Activated CD4-positive, alpha-beta T cell treated with anti-CD3 and anti-CD28 coated beads, Interleukin-2, amount 50 U/mL, for 24 hours (primary cell): Measurements from ENCODE around the gene SCARF2.

Experiments
- DNase-seq, 2 donors: peaks; one replicate each; pipeline ENCODE4 v3.0.0-alpha.2; 2020; ENCODE audit warnings: low read depth in 1 of 2, low spot score in 1 of 2

The SCARF2 gene

DNA sequence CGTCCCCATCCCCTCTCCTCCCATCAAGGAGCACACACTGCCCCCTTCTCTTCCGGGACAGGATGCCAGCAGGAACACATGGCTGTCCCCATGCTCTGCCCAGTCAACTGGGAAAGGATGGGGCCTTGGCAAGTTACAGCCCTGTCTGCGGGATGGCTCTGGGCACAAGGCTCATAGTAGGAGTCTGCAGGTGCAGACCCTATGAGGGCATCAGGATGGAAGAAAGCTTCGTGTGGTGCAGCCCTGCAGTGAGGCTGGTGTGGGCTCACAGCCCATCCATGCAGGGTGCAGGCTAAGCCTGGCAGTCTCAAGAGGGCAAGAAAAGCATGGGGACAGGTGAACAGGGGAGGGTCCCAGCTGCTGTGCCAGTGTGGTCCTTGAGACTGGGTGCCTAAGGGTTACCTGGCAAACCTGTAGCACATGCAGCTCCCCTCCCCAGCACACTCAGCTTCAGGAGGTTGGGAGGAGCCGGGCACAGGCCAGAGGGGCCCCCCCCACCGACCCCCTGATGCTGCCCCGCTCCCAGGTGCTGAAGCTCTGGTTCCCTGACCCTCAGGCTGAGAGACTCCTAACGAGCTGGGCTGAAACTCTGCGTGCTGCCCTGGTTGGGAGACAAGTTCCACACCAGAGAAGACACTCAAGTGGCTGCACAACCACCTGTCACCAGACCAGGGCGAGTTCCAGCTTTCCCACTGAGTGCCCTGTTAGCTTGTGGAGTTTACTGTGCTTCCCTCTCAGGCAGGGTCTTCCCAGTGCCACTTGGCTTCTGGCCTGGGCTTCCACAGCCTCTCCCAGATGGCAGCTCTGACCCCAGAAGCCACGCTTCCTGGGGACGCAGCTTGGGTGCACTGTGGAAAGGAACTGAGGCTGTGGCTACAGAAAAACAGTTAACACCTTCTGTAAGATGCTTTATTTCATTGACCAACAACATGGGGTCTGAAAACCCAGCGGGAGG is 3.3 kb upstream of the SCARF2 start:
- DNase-seq, result no peak

- no peak for DNase-seq
These were observed 2.4 kb upstream of the SCARF2 start for GRCh38 chr22:20439928-20440575.

DNA sequence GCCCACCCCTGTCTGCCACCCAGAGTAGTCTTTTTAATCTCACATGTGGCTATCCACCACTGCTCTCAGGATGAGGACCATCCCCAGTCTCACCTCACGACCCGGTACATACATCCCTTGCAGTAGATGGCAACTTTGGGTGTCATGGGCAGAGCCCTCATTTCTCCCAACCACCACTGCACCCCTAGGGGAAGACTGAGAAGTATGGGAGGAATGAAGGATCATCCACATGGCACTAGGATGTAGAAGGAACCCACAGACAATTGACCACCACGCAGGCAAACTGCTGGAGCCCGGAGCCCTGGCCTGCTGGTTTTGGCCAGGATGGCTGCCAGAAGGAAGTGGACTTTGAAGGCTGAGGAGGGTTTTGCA is 1.9 kb upstream of the SCARF2 start:
- no peak for DNase-seq

DNA sequence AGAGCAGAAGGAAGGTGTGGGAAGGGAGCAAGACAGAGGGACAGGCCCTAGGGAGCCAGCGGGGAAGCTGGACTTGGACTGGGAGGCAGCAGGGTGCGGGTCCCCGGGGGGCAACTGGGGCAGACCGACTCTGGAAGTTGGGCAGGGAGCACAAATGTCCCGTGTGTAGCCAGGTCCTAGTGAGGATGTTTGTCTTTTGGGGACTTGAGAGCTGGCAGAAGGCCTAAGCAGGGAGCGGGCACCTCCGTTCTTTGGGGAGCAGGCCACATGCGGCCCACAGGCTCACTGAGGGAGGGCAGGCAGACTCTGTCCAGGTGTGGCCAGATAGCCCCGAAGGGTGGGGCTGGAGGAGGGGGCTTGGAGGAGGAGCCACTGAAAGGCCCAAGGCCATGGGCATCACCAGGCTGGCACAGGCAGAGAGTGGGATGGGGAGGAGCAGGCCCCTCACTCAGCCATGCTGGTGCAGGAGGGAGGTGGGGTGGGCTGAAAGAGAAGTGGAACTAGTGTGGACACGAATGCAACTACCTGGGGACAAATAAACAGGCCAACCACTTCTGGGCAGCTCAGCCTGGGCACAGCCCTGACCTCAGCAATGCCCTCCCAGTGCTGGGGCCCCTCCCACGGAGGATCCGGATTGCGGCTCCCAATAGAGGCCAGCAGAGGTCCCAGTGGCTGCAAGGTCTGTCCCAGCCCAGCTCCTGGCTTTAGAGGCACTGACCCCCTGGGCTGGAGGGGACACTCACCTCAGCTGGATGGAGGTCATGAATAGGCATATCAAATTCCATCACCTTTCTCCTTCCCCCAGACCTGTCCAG is 1.3 kb upstream of the SCARF2 start:
- no peak for DNase-seq

GRCh38 chr22:20438427-20438677 is 727 bp upstream of the SCARF2 start:
- DNase-seq, result no peak

DNA sequence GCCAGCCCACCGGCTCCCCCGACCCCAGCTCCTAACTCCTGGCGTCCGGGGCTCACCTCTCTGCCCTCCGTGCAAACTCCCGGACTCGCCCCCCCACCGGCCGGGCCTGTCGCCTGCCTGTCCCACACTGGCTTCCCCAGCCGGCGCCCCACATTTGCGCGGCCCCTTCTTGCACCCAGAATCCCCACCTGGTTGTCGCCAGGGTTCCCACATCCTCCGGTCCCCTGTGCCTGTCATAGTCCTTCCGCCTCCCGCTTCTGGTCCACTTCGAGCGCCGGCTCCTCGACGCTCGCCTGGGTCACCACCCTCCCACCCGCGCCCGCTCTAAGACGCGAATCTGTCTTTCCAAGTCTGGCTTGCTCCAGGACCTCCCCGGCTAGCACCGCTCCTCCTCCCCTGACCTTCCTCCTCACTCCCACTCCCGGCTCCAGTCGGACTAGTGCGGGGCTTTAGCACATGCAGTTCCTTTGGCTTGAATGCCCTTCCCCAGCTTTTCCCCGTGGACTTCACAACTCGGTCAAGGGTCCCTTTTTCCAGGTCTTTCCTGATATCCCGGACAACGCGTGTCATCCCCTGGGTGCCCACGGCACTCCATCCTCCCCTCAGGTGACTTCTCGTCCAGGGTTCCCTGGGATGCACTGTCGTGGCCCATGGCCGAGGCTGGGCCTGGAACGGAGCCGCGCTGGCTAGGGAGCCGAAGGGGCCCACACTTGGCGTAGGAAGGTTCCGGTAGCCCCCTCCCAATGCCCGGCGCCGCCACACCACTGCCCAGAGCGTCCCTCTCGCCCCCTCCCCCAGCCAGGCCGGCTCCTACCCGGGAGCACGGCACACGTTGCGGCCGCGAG is 635 bp downstream of the SCARF2 start:
- no peak for DNase-seq

GRCh38 chr22:20436307-20436767 is 1.3 kb downstream of the SCARF2 start:
- DNase-seq, result no peak

DNA sequence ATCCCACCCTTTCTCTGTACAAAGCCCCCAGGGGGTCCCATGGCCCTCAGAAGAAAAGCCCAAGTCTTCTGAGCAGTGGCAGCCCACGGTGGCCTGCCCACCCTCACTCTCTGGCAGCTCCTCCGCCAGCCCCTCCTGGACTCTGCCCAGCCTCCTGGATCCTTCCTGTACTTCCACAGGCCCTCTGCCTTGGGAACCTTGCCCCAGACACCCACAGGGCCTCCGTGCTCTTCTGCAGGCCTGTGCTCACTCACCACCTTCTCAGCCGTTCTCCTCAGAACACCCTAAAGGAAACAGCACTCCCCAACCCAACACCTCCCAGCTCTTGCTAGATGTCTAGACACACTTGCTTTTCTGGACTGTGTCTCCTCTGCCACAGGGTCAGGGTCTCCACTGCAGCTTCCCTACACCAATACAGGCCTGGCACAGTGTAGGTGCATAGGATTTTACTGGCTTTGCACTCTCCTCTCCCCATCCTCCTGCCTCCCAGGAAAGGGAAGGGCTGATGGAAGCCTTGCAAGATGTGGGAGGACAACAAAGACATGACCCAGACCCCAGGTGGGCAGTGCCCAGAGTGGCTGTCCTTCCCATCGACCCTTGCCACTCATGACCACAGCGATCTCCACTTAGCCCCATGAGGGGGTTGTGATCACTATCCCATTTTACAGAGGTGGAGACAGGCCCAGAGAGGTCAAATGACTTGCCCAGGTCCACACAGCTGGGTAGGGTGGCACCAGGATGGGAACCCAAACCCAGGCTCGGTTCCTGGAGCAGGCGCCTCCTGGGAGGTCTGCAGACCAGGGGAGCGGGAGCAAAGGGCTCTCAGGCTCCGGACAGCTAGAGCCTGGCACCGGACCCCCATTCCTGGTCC is 2.0 kb downstream of the SCARF2 start:
- DNase-seq, result no peak

DNA sequence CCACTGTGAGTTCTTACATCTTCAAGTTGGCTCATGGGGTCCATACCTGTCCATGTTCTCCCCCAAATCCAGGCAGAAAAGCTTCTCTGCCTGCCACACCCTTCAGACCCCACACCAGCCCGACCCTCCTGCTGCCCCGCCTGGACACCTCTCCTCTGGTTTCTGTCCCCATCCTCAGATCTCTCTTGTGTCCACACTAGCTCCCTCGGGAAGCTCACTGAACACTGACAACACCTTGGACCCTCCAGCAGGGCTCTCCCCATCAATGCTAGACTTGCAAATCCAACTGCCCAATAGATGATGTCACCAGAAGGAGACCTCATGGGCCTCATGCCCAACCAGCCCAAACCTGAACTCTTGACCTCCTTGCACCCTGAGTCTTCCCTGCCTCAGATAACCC is 2.9 kb downstream of the SCARF2 start:
- no peak for DNase-seq

- DNase-seq, result no peak
These were observed 3.3 kb downstream of the SCARF2 start for GRCh38 chr22:20434264-20434751.

DNA sequence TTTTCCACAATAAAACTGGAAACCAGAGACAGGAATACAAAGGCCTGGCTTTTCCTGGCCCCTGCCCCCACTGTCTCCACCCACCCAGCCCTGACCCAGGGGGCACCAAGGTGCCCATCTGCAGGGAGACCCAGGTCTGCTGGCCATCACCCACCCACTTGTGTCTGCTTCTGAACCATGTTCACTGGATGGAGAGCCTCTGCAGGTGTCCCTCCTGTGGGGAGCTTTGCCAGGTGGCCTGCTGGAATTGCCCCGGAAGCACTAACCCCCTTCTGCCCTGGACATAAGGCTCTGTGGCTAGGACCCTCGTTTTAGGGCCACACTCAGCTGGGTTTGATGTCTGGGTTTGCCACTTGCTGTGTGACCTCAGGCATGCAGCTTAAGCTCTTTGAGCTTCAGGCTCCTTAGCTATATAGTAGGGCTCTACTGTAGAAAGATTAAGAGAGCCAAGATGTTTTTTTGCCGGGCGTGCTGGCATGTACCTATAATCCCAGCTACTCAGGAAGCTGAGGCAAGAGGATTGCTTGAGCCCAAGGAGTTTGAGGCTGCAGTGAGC is 3.9 kb downstream of the SCARF2 start:
- DNase-seq, result no peak

DNA sequence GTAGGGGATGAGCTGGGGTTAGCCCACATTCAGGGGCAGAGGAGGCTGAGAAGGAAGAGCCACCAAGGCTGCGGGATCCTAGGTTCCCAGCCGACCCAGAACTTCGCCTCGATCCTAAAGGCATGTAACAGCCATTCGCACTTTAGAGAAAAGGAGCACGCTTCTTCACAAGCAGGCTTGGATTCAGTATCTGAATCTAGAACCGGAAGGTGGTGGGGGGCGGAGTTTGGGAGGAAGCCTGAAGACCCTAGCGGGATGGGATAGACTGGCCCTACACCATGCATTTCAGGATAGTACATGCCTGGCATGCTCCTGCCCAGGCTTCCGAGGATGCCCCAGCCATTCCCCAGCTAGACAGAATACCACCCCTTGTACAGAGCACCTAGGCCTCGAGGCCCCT is 4.4 kb downstream of the SCARF2 start:
- DNase-seq, result no peak

GRCh38 chr22:20432244-20432686 is 5.4 kb downstream of the SCARF2 start:
- no peak for DNase-seq

- DNase-seq, result no peak
These were observed 6.0 kb downstream of the SCARF2 start for GRCh38 chr22:20431511-20432192.

DNA sequence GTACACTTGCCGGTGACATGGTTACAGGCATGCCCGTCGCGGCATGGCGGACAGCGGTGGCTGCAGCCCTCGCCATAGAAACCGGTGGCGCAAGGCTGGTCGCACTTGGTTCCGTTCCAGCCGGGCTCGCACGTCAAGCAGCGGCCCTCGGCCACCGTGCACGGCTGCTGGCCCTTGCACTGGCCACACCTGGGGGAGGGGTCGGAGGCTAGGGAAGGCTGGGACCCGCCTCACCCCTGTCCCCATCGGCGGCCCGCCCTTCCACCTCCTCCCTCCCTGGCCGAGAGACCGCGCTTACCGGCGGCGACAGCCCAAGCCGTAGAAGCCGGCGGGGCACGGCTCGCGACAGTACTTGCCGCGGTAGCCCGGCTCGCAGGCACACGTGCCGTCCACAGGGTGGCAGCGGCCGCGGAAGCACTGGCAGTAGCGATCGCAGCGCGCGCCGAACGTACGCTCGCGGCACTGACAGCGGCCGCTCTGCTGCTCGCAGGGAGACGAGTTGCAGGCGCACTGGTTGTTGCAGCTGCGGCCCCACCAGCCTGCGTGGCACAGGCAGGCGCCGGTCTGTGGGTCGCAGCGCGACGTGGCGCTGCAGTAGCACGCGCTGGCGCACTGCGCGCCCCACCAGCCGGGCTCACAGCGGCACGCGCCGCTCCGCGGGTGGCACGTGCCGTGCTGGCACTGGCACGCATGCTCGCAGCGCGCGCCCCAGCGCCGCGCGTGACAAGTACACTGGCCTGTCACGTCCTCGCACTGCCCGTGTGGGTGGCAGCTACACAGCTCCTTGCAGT is 6.7 kb downstream of the SCARF2 start:
- peak; percentile 28 to 38 for DNase-seq

DNA sequence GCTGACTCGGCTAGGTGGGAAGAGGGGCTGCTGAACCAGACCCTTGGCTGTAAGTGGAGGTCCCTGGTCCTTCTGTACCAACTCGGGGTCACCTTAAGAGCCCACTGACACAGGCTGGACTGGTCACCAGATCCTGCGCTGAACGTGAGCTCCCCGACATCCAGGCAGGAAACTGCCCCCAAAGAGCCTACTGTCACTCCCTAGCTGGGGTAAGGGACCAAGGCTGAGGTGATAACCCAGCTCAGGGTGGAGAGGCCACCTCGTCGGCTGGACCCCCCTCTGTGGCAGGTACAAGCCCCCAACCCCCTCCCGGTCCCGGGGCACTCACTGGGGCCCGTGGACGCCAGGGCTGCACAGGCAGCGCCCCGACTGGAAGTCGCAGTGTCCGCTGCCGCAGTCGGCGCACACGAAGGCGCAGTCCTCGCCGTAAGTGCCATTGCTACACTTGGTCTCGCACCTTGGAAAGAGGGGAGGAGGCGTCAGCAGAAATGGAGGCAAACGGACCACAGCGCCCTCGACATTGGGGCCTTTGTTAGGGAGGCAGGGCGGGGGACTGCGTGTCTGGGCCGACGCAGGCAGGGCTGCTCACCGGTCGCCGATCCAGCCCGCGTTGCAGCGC is 7.4 kb downstream of the SCARF2 start:
- no peak for DNase-seq

GRCh38 chr22:20429254-20430100 is 8.1 kb downstream of the SCARF2 start:
- DNase-seq, result peak; percentile 55 to 67
